Uterus (tissue), 4 donors: ENCODE data around the gene DPH1. TPM values are rescaled to one million over a fixed set of nuclear protein-coding genes. Genes with fewer than 3 reads are reported as not detected.

ENCODE experiments used
- DNase-seq, 2 donors: peaks; one replicate each; pipeline ENCODE4 v3.0.0-alpha.2; 2019 to 2020
- H3K27ac ChIP-seq, 2 donors: fragments of 200-600 bp; sonication (generic); 1 replicate in 1 of 2; 2 replicates in 1 of 2; pipeline ENCODE4 v1.5.1; 2016 to 2018
- H3K27me3 ChIP-seq, 2 donors: fragments of 200-600 bp; sonication (generic); one replicate each; pipeline ENCODE4 v1.5.1; 2018 to 2019; ENCODE audit warnings: control low read depth in 1 of 2
- H3K36me3 ChIP-seq, 2 donors: fragments of 200-600 bp; sonication (generic); one replicate each; pipeline ENCODE4 v1.5.1; 2019; ENCODE audit warnings: control low read depth in 1 of 2
- H3K4me1 ChIP-seq, 2 donors: fragments of 200-600 bp; sonication (generic); one replicate each; pipeline ENCODE4 v1.5.1; 2018 to 2019; ENCODE audit warnings: control low read depth in 1 of 2
- H3K4me3 ChIP-seq, 2 donors: fragments of 200-600 bp; sonication (generic); 1 replicate in 1 of 2; 2 replicates in 1 of 2; pipeline ENCODE4 v1.5.1; 2018 to 2019; ENCODE audit warnings: mild to moderate bottlenecking in 1 of 2
- H3K9me3 ChIP-seq, 2 donors: fragments of 200-600 bp; sonication (generic); one replicate each; pipeline ENCODE4 v1.5.1; 2019; ENCODE audit warnings: control low read depth in 1 of 2
- POLR2A ChIP-seq, 2 donors: fragments of 450-650 bp; IDR thresholded peaks; one replicate each; pipeline ENCODE4 v1.6.1; 2016; ENCODE audit warnings: antibody characterized with exemption in 2 of 2, mild to moderate bottlenecking in 1 of 2, moderate library complexity in 1 of 2
- intact Hi-C: fragments of 100-400 bp; cut with DNase I; formaldehyde crosslinking; loops from one replicate; pipeline ENCODE4 v1.15.1; 2023; ENCODE audit warnings: low total_unique reads
- microRNA counts, 2 donors: library from miRNA; unstranded; fragments of <30 nt; microRNA quantifications; one replicate each; lab custom pipeline; 2016 to 2017
- microRNA-seq: library from miRNA; unstranded; fragments of <30 nt; microRNA quantifications from one replicate; pipeline ENCODE4, GENCODE V29; 2016; ENCODE audit warnings: borderline microRNAs expressed, borderline replicate concordance
- small RNA-seq: library from RNA; depleted of rRNA; stranded (forward); fragments of <200 nt; gene quantifications from one replicate; pipeline ENCODE3, GENCODE V24; 2016
- total RNA-seq, 4 donors: library from RNA; depleted of rRNA in 3 of 4; stranded (reverse); fragments of >200 nt in 3 of 4; gene quantifications; one replicate each; pipeline versions ENCODE4 v1.1.0 to v1.2.4, GENCODE V29; 2014 to 2023
- TF ChIP-seq, protein P1 (sequence below), 4 experiments: fragments of 200-600 bp in 2 of 4; fragments of 450-650 bp in 2 of 4; sonication (generic) in 2 of 4; IDR thresholded peaks; one replicate each; pipeline ENCODE4 v1.5.1; 2016 to 2019; ENCODE audit warnings: antibody characterized with exemption in 4 of 4, mild to moderate bottlenecking in 2 of 4, moderate library complexity in 1 of 4
- donor health status: DM: yes; HTN: yes; CAD: no.

The DPH1 gene
- total RNA-seq, 4 donors from 2014 or later, result 26.8 to 121 (median 49.1) TPM

DNA sequence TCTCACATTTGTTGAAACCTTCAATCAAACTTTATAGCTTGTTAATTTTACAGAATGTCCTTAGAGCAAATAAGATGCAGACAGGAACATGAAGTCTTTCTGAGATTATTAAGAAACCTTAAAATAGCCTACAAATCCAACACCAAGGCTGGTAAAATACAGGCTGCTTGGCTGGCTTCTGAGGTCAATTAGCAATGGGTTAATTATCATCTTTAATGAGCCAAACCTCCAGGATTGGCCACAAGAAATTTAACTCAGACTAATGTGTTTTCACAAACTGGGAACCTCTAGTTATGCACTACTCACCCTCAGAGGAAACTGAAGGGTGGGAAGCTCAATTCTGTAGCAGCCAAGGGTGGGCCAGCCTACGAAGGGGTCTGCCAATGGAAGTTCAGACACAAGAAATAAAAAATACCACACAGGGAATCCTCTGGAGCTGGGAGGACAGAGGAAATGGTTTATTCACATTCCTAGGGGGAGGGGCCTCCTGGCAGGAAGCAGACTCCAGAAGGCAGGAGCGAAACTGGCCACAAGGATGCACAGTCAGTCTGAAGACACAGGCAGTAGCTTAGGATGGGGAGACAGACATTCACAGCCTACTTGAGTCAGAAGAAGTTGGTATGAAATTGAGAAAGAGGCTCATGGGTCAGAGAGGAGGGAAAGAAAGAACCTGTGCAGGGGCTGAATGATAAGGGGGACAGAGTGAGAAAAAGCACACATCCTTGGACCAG, 61.0 kb downstream of the DPH1 start:
- Histone ChIP-seq H3K36me3 (no peaks in the 10 kb centered on the region), H3K9me3 (no peaks in the 10 kb centered on the region), H3K27me3 (no peaks in the 10 kb centered on the region), H3K4me3 (no peak overlapping the region), H3K27ac (peak overlapping the region; percentile 85 to 89), H3K4me1 (peaks cover 15 to 23% of the 10 kb centered on the region in 2 donors)
- TF ChIP-seq POLR2A (IDR thresholded peaks at IDR 0.05), result no peak
- TF ChIP-seq, protein P1, sequence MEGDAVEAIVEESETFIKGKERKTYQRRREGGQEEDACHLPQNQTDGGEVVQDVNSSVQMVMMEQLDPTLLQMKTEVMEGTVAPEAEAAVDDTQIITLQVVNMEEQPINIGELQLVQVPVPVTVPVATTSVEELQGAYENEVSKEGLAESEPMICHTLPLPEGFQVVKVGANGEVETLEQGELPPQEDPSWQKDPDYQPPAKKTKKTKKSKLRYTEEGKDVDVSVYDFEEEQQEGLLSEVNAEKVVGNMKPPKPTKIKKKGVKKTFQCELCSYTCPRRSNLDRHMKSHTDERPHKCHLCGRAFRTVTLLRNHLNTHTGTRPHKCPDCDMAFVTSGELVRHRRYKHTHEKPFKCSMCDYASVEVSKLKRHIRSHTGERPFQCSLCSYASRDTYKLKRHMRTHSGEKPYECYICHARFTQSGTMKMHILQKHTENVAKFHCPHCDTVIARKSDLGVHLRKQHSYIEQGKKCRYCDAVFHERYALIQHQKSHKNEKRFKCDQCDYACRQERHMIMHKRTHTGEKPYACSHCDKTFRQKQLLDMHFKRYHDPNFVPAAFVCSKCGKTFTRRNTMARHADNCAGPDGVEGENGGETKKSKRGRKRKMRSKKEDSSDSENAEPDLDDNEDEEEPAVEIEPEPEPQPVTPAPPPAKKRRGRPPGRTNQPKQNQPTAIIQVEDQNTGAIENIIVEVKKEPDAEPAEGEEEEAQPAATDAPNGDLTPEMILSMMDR (IDR thresholded peaks at IDR 0.05), result peak; percentile 20 to 65 (median 41)
- DNase-seq, result peak; percentile 78 to 89
- intact Hi-C loops, result no loop called here

DNA sequence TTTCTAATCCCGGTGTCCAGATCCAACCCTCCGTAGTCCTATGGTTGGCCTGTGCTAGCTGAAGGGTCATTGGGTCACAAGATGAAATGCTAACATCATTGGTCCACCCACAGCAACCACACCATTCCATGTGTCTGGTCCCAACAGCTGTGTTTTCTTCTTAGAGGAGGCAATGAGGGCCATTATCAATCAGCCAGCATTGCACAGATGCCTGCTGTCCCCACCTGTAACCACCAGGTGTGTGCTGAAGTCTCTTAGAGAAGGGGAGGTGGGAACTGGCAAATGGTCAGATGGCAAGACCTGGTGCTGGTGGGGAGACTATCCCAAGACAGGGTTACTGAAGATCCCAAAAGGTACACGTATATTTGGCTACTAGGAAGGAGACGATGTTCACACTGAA, 62.3 kb downstream of the DPH1 start:
- H3K36me3 ChIP-seq, result no peaks in the 10 kb centered on the region
- DNase-seq, result peak in 1 of 2 donors; percentile 29
- H3K27me3 ChIP-seq, result no peaks in the 10 kb centered on the region
- intact Hi-C loops, result no loop called here
- H3K4me3 ChIP-seq, result no peak overlapping the region
- peak overlapping the region; percentile 85 to 89 for H3K27ac ChIP-seq
- H3K9me3 ChIP-seq, result no peaks in the 10 kb centered on the region
- no peak for TF ChIP-seq POLR2A (IDR thresholded peaks at IDR 0.05)
- TF ChIP-seq, protein P1 (IDR thresholded peaks at IDR 0.05), result no peak
- peaks cover 15 to 20% of the 10 kb centered on the region in 2 donors for H3K4me1 ChIP-seq

DNA sequence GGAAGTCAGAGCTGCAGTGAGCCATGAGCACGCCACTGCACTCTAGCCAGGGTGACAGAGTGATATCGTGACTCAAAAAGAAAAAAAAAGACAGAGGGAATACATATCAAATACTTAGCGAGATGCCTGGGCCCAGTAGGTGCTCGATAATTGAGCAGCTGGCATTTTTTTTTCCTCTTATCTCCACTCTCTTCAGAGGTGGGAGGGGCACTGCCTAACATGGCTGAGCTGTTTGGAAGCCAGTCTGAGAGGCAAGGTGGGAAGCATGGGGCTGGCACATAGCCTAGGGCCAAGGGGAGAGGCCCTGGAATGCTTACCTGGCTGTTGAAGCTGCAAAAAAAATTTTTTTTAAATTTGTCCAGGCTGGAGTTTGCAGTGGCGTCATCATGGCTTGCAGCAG, 63.4 kb downstream of the DPH1 start:
- no peak for TF ChIP-seq POLR2A (IDR thresholded peaks at IDR 0.05)
- TF ChIP-seq, protein P1 (IDR thresholded peaks at IDR 0.05), result no peak
- Histone ChIP-seq H3K4me3 (no peak overlapping the region), H3K4me1 (peaks cover 14 to 15% of the 10 kb centered on the region in 2 donors), H3K9me3 (no peaks in the 10 kb centered on the region), H3K27ac (no peak overlapping the region), H3K27me3 (no peaks in the 10 kb centered on the region), H3K36me3 (no peaks in the 10 kb centered on the region)
- intact Hi-C loops, result no loop called here
- DNase-seq, result no peak

MicroRNA genes within 50 kb of the gene (microRNA counts, 767-probe panel; counts per million panel counts)
- microRNA hsa-miR-132-3p (lab: Ali Mortazavi, UCI), result 6,042 to 7,183 counts per million in 2 donors
- 0 counts per million in 2 donors for microRNA hsa-miR-212-3p (lab: Ali Mortazavi, UCI)

Small RNAs within 50 kb of the gene (microRNA-seq; reads per million reads assigned to microRNA genes)
- 1,016 reads per million, percentile 81 among the genes with 10 or more reads in this experiment for gene MIR132
- gene MIR212, result 12.3 reads per million, percentile 24 among the genes with 10 or more reads in this experiment

Small RNAs within 50 kb of the gene (small RNA-seq; reads per million reads assigned to genes)
- gene AC090617.9, result not detected
- 3.6 reads per million, percentile 84 among the genes with 10 or more reads in this experiment for gene MIR132
- gene MIR212, result 0.67 reads per million, percentile 21 among the genes with 10 or more reads in this experiment
- gene OVCA2, result not detected

Other genes starting within 250 kb of the DPH1 start
- gene SMYD4, start 200.3 kb upstream of the DPH1 start, total RNA-seq, result 100 to 1,000 TPM in 1 of 4 donors, 10 to 100 TPM in 3; 19.1 to 101 (median 30.5) TPM
- gene RPA1, start 200.1 kb upstream of the DPH1 start, total RNA-seq, result 100 to 1,000 TPM in 1 of 4 donors, 10 to 100 TPM in 3; 15.9 to 108 (median 41.5) TPM
- 1 to 10 TPM in 3 of 4 donors, not detected in 1; 1.4 to 4.9 (median 1.9) TPM for gene RTN4RL1, start 4.8 kb upstream of the DPH1 start, total RNA-seq
- gene OVCA2, start 11.9 kb downstream of the DPH1 start, total RNA-seq, result 10 to 100 TPM in 3 of 4 donors, 1 to 10 TPM in 1; 7.9 to 27.4 (median 19.8) TPM
- 10 to 100 TPM; 21.8 to 86.9 (median 54.2) TPM for gene HIC1, start 24.9 kb downstream of the DPH1 start, total RNA-seq